Activated gamma-delta T cell treated with Interleukin-2 at 50 U/mL for 16 hours (primary cell): Measurements from ENCODE around the gene HYI.
A peak's percentile ranks its signal among the peaks of the same experiment; 100 is the strongest.
"Not testable (repeated sequence)": the region's sequence is repeated elsewhere in the genome, so short reads cannot be mapped to it uniquely, and the experiment has no call there.

Experiments used
- DNase-seq: peaks from one replicate; pipeline ENCODE4 v3.0.0-alpha.2; 2020

HYI gene

GRCh38 chr1:43453442-43454269 lies at the start of gene HYI:
TSS of gene HYI (minus strand) at chr1:43453931. CDS start at chr1:43453793, 138 bp downstream.
- peak; percentile 50 for DNase-seq

- DNase-seq, result not testable (repeated sequence)
Observed at GRCh38 chr1:43501806-43502205, 48.1 kb upstream of the HYI start.

GRCh38 chr1:43499898-43500297 lies 46.2 kb upstream of the HYI start:
- no peak for DNase-seq

GRCh38 chr1:43495204-43495603 lies 41.5 kb upstream of the HYI start:
- no peak for DNase-seq

- no peak for DNase-seq
Observed at GRCh38 chr1:43493661-43494450, 40.1 kb upstream of the HYI start.

GRCh38 chr1:43492826-43493225 lies 39.1 kb upstream of the HYI start:
- DNase-seq, result no peak

- no peak for DNase-seq
Observed at GRCh38 chr1:43491061-43491460, 37.3 kb upstream of the HYI start.

GRCh38 chr1:43488165-43488564 lies 34.4 kb upstream of the HYI start:
- DNase-seq, result no peak

GRCh38 chr1:43484367-43484766 lies 30.6 kb upstream of the HYI start:
- no peak for DNase-seq

- DNase-seq, result no peak
Observed at GRCh38 chr1:43482215-43482614, 28.5 kb upstream of the HYI start.

GRCh38 chr1:43481491-43481890 lies 27.8 kb upstream of the HYI start:
- DNase-seq, result no peak

- no peak for DNase-seq
Observed at GRCh38 chr1:43479414-43479813, 25.7 kb upstream of the HYI start.

GRCh38 chr1:43477716-43478115 lies 24.0 kb upstream of the HYI start:
- no peak for DNase-seq

GRCh38 chr1:43475611-43476401 lies 22.1 kb upstream of the HYI start:
- not testable (repeated sequence) for DNase-seq

- DNase-seq, result no peak
Observed at GRCh38 chr1:43473463-43473862, 19.7 kb upstream of the HYI start.

GRCh38 chr1:43472463-43473151 lies 18.9 kb upstream of the HYI start:
- DNase-seq, result not testable (repeated sequence)

GRCh38 chr1:43472087-43472462 lies 18.3 kb upstream of the HYI start:
- no peak for DNase-seq

- DNase-seq, result no peak
Observed at GRCh38 chr1:43469932-43470331, 16.2 kb upstream of the HYI start.

- DNase-seq, result no peak
Observed at GRCh38 chr1:43468414-43468813, 14.7 kb upstream of the HYI start.

- no peak for DNase-seq
Observed at GRCh38 chr1:43466403-43466802, 12.7 kb upstream of the HYI start.

GRCh38 chr1:43465505-43466067 lies 11.9 kb upstream of the HYI start:
- no peak for DNase-seq
